Ishikawa (cell line): ENCODE results near the gene ACSM4.

Experiments
- CEBPB ChIP-seq: IDR thresholded peaks from 2 replicates; pipeline ENCODE4 v1.6.1; 2012
- EP300 ChIP-seq: IDR thresholded peaks from 2 replicates; pipeline ENCODE4 v1.6.1; 2012; ENCODE audit warnings: borderline replicate concordance
- TAF1 ChIP-seq: IDR thresholded peaks from 2 replicates; pipeline ENCODE4 v1.6.1; 2012; ENCODE audit warnings: low read depth, mild to moderate bottlenecking
- YY1 ChIP-seq: IDR thresholded peaks from 2 replicates; pipeline ENCODE4 v1.6.1; 2012; ENCODE audit warnings: low read depth
- TF ChIP-seq, protein P1 (sequence below): IDR thresholded peaks from 2 replicates; pipeline ENCODE4 v1.6.1; 2012; ENCODE audit warnings: low read depth, mild to moderate bottlenecking
- TF ChIP-seq, protein P2 (sequence below): IDR thresholded peaks from 2 replicates; pipeline ENCODE4 v1.6.1; 2012

Gene ACSM4

DNA sequence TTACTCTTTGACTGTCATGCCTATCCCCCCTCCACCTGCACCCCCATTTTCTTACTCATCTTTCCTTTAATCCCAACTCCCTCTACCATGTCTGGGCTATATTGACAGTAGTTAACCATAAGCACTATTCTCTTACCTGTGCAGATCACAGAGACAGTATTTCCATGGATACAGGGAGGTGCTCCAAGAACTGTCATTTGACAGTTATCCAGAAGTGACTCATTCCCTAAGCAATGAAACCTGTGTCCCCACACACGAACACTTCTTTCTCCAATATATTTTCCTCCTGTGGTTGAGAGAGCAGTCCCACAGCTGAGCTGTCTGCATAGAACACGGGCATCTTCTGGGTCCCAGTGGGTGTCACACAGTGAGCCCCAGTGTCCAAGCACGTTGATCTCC is 71.3 kb downstream of the ACSM4 start:
- TF ChIP-seq EP300 (no peak), CEBPB (no peak), TAF1 (no peak), YY1 (no peak)
- TF ChIP-seq, protein P1, sequence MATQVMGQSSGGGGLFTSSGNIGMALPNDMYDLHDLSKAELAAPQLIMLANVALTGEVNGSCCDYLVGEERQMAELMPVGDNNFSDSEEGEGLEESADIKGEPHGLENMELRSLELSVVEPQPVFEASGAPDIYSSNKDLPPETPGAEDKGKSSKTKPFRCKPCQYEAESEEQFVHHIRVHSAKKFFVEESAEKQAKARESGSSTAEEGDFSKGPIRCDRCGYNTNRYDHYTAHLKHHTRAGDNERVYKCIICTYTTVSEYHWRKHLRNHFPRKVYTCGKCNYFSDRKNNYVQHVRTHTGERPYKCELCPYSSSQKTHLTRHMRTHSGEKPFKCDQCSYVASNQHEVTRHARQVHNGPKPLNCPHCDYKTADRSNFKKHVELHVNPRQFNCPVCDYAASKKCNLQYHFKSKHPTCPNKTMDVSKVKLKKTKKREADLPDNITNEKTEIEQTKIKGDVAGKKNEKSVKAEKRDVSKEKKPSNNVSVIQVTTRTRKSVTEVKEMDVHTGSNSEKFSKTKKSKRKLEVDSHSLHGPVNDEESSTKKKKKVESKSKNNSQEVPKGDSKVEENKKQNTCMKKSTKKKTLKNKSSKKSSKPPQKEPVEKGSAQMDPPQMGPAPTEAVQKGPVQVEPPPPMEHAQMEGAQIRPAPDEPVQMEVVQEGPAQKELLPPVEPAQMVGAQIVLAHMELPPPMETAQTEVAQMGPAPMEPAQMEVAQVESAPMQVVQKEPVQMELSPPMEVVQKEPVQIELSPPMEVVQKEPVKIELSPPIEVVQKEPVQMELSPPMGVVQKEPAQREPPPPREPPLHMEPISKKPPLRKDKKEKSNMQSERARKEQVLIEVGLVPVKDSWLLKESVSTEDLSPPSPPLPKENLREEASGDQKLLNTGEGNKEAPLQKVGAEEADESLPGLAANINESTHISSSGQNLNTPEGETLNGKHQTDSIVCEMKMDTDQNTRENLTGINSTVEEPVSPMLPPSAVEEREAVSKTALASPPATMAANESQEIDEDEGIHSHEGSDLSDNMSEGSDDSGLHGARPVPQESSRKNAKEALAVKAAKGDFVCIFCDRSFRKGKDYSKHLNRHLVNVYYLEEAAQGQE, result no peak
- TF ChIP-seq, protein P2, sequence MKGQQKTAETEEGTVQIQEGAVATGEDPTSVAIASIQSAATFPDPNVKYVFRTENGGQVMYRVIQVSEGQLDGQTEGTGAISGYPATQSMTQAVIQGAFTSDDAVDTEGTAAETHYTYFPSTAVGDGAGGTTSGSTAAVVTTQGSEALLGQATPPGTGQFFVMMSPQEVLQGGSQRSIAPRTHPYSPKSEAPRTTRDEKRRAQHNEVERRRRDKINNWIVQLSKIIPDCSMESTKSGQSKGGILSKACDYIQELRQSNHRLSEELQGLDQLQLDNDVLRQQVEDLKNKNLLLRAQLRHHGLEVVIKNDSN, result no peak

DNA sequence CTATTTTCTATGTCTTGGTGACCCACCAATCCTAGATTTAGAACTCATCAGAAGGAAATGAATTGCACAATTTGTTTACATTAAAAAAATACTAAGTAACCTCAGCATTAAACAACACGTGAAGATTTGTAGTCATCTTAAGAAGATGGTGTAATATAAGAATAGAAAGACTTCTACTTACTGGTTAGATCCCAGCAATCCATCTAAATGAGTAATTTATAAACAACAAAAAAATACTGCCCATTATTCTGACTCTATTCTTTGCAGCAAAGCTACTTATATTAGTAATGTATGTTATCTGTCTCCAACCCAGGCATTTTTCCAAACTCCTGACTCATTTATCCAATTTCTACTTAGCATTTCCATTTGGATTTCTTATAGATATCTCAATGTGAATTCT is 72.3 kb downstream of the ACSM4 start:
- TF ChIP-seq EP300 (no peak), CEBPB (no peak), YY1 (no peak)
- TF ChIP-seq, protein P2, result no peak
